OCI-LY3 (cell line): Measurements from ENCODE around the gene GNB1.

Experiments used
- H2AFZ ChIP-seq: fragments of 200-600, 300-600 bp; shearing (Covaris generic); 2 replicates; pipeline ENCODE4 v1.6.0; 2014; ENCODE audit warnings: antibody characterized with exemption, low read depth, low read length
- H3K27ac ChIP-seq: fragments of 200-600, 300-600 bp; sonication (generic); 2 replicates; pipeline ENCODE4 v1.5.1; 2014; ENCODE audit warnings: mild to moderate bottlenecking, low read length, moderate library complexity, mixed read lengths
- H3K27me3 ChIP-seq: fragments of 200-600, 300-600 bp; sonication (generic); 2 replicates; pipeline ENCODE4 v1.6.1; 2014; ENCODE audit warnings: low read depth, low read length, mixed read lengths
- H3K36me3 ChIP-seq: fragments of 200-600, 300-600 bp; sonication (generic); replicated peaks from 2 replicates; pipeline ENCODE3; 2014; ENCODE audit warnings: low read depth, low read length, mixed read lengths
- H3K4me1 ChIP-seq: fragments of 300-600, 200-600 bp; sonication (generic); 2 replicates; pipeline ENCODE4 v1.6.1; 2014; ENCODE audit warnings: low read length, mixed read lengths
- H3K4me2 ChIP-seq: fragments of 200-600, 300-600 bp; sonication (generic); 2 replicates; pipeline ENCODE4 v1.6.1; 2014; ENCODE audit warnings: low read length, mixed read lengths
- H3K4me3 ChIP-seq: fragments of 300-600, 200-600 bp; sonication (generic); 2 replicates; pipeline ENCODE4 v1.5.1; 2014; ENCODE audit warnings: antibody characterized with exemption, mild to moderate bottlenecking, low read length, moderate library complexity
- H3K79me2 ChIP-seq: fragments of 300-600, 200-600 bp; shearing (Covaris generic); 2 replicates; pipeline ENCODE4 v1.6.1; 2014; ENCODE audit warnings: mild to moderate bottlenecking, low read length, mixed read lengths
- H3K9ac ChIP-seq: fragments of 300-600, 200-600 bp; shearing (Covaris generic); 2 replicates; pipeline ENCODE4 v1.6.0; 2014; ENCODE audit warnings: mild to moderate bottlenecking, low read length, moderate library complexity
- H3K9me3 ChIP-seq: fragments of 200-600, 300-600 bp; shearing (Covaris generic); 2 replicates; pipeline ENCODE4 v1.6.1; 2014; ENCODE audit warnings: low read length, mixed read lengths; ENCODE audit not compliant: insufficient read depth
- H4K20me1 ChIP-seq: fragments of 200-600, 300-600 bp; sonication (generic); 2 replicates; pipeline ENCODE4 v1.6.1; 2016; ENCODE audit warnings: low read length, mixed read lengths; ENCODE audit not compliant: insufficient read depth
- EZH2phosphoT487 ChIP-seq: fragments of 200-600 bp; shearing (Covaris generic); IDR thresholded peaks from 2 replicates; pipeline ENCODE4 v1.6.1; 2018; ENCODE audit warnings: antibody characterized with exemption, mixed run types, low read depth
- TF ChIP-seq, protein P1 (sequence below): fragments of 200-600, 300-600 bp; sonication (generic); IDR thresholded peaks from 2 replicates; pipeline ENCODE4 v1.5.1; 2014; ENCODE audit warnings: antibody characterized with exemption, low read length, low read depth

Gene GNB1

DNA sequence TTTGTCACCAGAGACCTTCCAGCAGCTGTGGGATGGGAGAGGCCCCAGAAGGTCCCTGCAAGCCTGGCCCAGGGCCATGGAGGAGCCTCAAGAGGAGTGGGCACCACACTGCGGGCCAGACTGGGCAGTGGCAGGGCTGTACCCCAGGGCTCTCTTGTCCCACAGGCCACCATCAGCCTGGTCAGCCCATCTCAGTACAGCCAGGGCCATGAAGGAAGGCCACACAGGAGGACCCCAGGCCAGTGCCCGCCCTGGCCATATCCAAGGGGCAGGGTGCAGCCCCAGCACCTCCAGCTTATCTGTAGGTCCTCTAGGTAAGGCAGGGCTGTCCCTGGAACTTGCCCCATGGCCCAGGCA, 3.1 kb upstream of the GNB1 start:
- no peaks in the 10 kb centered on the region for H3K9me3 ChIP-seq
- peaks cover 31% of the 10 kb centered on the region for H3K4me1 ChIP-seq
- no peak overlapping the region for H3K4me3 ChIP-seq
- no peak overlapping the region for H3K4me2 ChIP-seq
- H4K20me1 ChIP-seq: peaks cover 14% of the 10 kb centered on the region
- H3K36me3 ChIP-seq: no peaks in the 10 kb centered on the region
- H3K27ac ChIP-seq: no peak overlapping the region
- TF ChIP-seq, protein P1, sequence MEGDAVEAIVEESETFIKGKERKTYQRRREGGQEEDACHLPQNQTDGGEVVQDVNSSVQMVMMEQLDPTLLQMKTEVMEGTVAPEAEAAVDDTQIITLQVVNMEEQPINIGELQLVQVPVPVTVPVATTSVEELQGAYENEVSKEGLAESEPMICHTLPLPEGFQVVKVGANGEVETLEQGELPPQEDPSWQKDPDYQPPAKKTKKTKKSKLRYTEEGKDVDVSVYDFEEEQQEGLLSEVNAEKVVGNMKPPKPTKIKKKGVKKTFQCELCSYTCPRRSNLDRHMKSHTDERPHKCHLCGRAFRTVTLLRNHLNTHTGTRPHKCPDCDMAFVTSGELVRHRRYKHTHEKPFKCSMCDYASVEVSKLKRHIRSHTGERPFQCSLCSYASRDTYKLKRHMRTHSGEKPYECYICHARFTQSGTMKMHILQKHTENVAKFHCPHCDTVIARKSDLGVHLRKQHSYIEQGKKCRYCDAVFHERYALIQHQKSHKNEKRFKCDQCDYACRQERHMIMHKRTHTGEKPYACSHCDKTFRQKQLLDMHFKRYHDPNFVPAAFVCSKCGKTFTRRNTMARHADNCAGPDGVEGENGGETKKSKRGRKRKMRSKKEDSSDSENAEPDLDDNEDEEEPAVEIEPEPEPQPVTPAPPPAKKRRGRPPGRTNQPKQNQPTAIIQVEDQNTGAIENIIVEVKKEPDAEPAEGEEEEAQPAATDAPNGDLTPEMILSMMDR: no peak
- TF ChIP-seq EZH2phosphoT487: no peak
- no peak overlapping the region for H2AFZ ChIP-seq
- no peak overlapping the region for H3K9ac ChIP-seq
- peaks cover 36% of the 10 kb centered on the region for H3K27me3 ChIP-seq
- peaks cover 24% of the 10 kb centered on the region for H3K79me2 ChIP-seq

DNA sequence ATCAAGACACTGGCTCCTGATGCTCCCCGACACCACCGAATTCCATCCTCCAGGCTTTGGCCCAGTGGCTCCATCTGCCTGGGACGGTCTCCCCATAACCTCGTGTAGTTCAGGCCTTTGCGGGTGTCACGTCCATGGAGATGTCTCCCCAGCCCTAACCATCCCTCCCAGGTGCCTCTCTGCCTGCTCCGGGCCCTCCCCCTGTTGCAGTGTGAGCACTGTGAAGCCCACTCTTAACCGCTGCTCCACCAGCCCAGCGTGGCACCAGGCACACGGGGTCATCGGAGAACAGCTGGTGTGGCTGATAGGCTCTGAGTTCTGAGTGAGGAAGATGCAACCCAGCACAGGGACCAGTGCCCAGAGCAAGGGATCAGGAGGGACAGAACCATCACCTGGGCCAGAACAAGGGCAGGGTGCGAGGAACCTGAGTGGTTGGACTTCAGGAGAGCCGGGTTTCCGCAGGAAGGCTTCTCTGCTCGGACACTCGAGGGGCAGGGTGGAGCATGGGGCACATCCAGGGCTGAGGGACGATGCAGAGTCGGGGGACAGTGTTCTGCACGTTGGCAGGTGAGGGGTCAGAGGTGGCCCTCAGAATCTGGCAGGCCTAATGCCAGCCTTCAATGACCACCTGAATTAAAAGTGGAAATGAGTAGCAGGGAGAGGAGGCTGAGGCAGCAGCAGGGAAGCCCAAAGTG, 2.6 kb upstream of the GNB1 start:
- Histone ChIP-seq H3K27me3 (peaks cover 36% of the 10 kb centered on the region), H4K20me1 (peaks cover 16% of the 10 kb centered on the region), H3K4me1 (peaks cover 35% of the 10 kb centered on the region), H3K27ac (no peak overlapping the region), H3K36me3 (no peaks in the 10 kb centered on the region), H3K4me3 (no peak overlapping the region), H3K9me3 (no peaks in the 10 kb centered on the region), H2AFZ (no peak overlapping the region), H3K9ac (no peak overlapping the region), H3K79me2 (peaks cover 30% of the 10 kb centered on the region), H3K4me2 (no peak overlapping the region)
- TF ChIP-seq, protein P1: no peak
- TF ChIP-seq EZH2phosphoT487: no peak

DNA sequence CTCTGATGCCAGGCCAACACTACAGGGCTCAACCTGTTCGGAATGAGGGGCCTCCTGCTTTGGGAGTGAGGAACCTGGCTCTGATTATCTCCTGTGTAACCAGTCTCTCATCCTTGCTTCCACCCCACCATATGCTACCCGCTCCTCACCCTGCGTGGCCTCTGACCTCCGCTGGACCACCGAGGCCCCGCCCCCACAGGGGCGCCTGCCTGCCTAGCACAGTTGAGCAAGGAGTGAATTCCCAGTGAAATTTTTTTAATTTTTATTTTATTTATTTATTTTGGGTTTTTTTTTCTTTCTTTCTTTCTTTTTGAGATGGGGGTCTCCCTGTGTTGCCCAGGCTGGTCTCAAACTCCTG, 1.9 kb upstream of the GNB1 start:
- Histone ChIP-seq H3K9me3 (no peaks in the 10 kb centered on the region), H3K79me2 (peaks cover 37% of the 10 kb centered on the region), H3K4me3 (no peak overlapping the region), H4K20me1 (peaks cover 21% of the 10 kb centered on the region), H2AFZ (no peak overlapping the region), H3K36me3 (peaks cover 6% of the 10 kb centered on the region), H3K4me1 (peaks cover 40% of the 10 kb centered on the region), H3K4me2 (peak overlapping the region; percentile 99; the same call in 1 of the 2 replicates), H3K27ac (no peak overlapping the region), H3K9ac (no peak overlapping the region), H3K27me3 (peaks cover 30% of the 10 kb centered on the region)
- TF ChIP-seq EZH2phosphoT487: no peak
- TF ChIP-seq, protein P1: no peak

DNA sequence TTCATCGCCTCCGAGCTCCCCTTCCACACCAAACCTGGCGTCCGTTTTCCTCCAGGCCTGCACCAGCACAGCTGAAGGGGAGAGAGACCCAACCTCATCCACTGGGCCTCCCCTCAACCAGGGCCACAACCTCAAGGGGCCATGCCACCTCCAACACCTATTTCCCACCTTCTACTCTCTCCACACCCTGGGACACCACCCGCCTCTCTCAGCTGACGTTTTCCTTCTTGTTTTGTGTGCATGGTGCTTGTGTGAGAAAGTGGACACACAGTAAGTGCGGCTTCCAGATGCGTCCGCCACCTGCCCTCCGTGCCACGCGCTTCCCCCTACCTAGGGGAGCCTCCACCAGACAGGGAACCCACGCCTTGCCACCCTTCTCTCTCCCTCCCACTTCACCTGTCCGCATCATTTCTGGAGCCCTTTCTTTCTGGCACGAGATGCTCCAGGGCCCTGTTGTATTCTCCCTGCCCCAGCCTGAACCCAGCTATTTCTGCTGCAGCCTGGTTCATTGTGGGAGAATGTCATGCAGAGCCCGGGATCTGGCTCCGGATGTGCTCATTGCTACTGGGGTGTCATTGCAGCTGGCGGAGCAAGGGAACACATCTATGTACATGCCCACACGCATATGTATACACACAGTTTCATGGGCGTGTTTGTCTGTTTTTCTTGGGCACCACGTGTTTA, 1.3 kb upstream of the GNB1 start:
- Histone ChIP-seq H2AFZ (no peak overlapping the region), H3K4me2 (peak overlapping the region; percentile 99), H3K4me1 (peaks cover 37% of the 10 kb centered on the region), H3K36me3 (peaks cover 10% of the 10 kb centered on the region), H3K4me3 (peak overlapping the region; percentile 93), H3K9me3 (no peaks in the 10 kb centered on the region), H3K27ac (no peak overlapping the region), H3K27me3 (peaks cover 25% of the 10 kb centered on the region), H3K9ac (peak overlapping the region; percentile 84), H4K20me1 (peaks cover 27% of the 10 kb centered on the region), H3K79me2 (peaks cover 42% of the 10 kb centered on the region)
- TF ChIP-seq, protein P1: no peak
- no peak for TF ChIP-seq EZH2phosphoT487
